ENCODE results near the gene CHD9NB. TPM values are rescaled to one million over a fixed set of nuclear protein-coding genes. Genes with fewer than 3 reads are reported as not detected.
"Not testable (repeated sequence)": the region's sequence is repeated elsewhere in the genome, so short reads cannot be mapped to it uniquely, and the experiment has no call there.

Gene CHD9NB
- total and polyA plus RNA-seq, 2 experiments from 2014 or later: 0.81 to 2.3 TPM

- no peak for DNase-seq (ENCODE audit: low spot score)
- Histone ChIP-seq H2AFZ (peak overlapping the region; percentile 8), H3K79me2 (no peaks in the 10 kb centered on the region), H3K4me2 (peak overlapping the region; percentile 62), H3K36me3 (replicated peaks; ENCODE audit: insufficient read depth, low read depth) (no peaks in the 10 kb centered on the region), H3K27ac (peak overlapping the region; percentile 92), H3K4me1 (ENCODE audit: insufficient read depth) (peaks cover 47% of the 10 kb centered on the region), H3K4me3 (no peak overlapping the region), H3K9me2 (replicated peaks; ENCODE audit: insufficient read depth) (no peaks in the 10 kb centered on the region), H4K20me1 (ENCODE audit: insufficient read depth, poor library complexity, severe bottlenecking) (no peaks in the 10 kb centered on the region), H3K27me3 (no peaks in the 10 kb centered on the region), H3K9me3 (ENCODE audit: low read depth) (no peaks in the 10 kb centered on the region)
- TF ChIP-seq EZH2 (IDR thresholded peaks at IDR 0.05; ENCODE audit: borderline replicate concordance) (no peak), EZH2phosphoT487 (IDR thresholded peaks at IDR 0.05; ENCODE audit: low read depth, severe bottlenecking, unreplicated experiment) (no peak), CTCF (IDR thresholded peaks at IDR 0.05; ENCODE audit: poor library complexity) (no peak)
- WGBS (ENCODE audit: low lambda C conversion rate, missing lambda C conversion rate): 60% methylated on average over 3 of the region's 5 CpGs
Measured at GRCh38 chr16:53042235-53042701, 10.4 kb downstream of the CHD9NB start.

GRCh38 chr16:53041320-53042051, 11.2 kb downstream of the CHD9NB start:
- no peaks in the 10 kb centered on the region for H3K9me3 ChIP-seq (ENCODE audit: low read depth)
- H3K9me2 ChIP-seq (replicated peaks; ENCODE audit: insufficient read depth): no peaks in the 10 kb centered on the region
- H3K4me2 ChIP-seq: peak overlapping the region; percentile 62
- no peaks in the 10 kb centered on the region for H3K27me3 ChIP-seq
- DNase-seq (ENCODE audit: low spot score): peak; percentile 62
- no peaks in the 10 kb centered on the region for H4K20me1 ChIP-seq (ENCODE audit: insufficient read depth, poor library complexity, severe bottlenecking)
- peak overlapping the region; percentile 92 for H3K27ac ChIP-seq
- H3K4me1 ChIP-seq (ENCODE audit: insufficient read depth): peaks cover 47% of the 10 kb centered on the region
- H2AFZ ChIP-seq: peak overlapping the region; percentile 8
- H3K79me2 ChIP-seq: no peaks in the 10 kb centered on the region
- WGBS (ENCODE audit: low lambda C conversion rate, missing lambda C conversion rate): 27% methylated on average over 4 of the region's 4 CpGs
- H3K4me3 ChIP-seq: no peak overlapping the region
- H3K36me3 ChIP-seq (replicated peaks; ENCODE audit: insufficient read depth, low read depth): no peaks in the 10 kb centered on the region
- TF ChIP-seq EZH2 (IDR thresholded peaks at IDR 0.05; ENCODE audit: borderline replicate concordance): no peak
- no peak for TF ChIP-seq EZH2phosphoT487 (IDR thresholded peaks at IDR 0.05; ENCODE audit: low read depth, severe bottlenecking, unreplicated experiment)
- no peak for TF ChIP-seq CTCF (IDR thresholded peaks at IDR 0.05; ENCODE audit: poor library complexity)

GRCh38 chr16:53040788-53041187, 11.9 kb downstream of the CHD9NB start:
- Histone ChIP-seq H4K20me1 (ENCODE audit: insufficient read depth, poor library complexity, severe bottlenecking) (no peaks in the 10 kb centered on the region), H3K9me2 (replicated peaks; ENCODE audit: insufficient read depth) (no peaks in the 10 kb centered on the region), H3K36me3 (replicated peaks; ENCODE audit: insufficient read depth, low read depth) (no peaks in the 10 kb centered on the region), H3K79me2 (no peaks in the 10 kb centered on the region), H3K4me1 (ENCODE audit: insufficient read depth) (peaks cover 45% of the 10 kb centered on the region), H3K4me3 (no peak overlapping the region), H3K9me3 (ENCODE audit: low read depth) (no peaks in the 10 kb centered on the region), H3K4me2 (peak overlapping the region; percentile 62), H2AFZ (no peak overlapping the region), H3K27me3 (no peaks in the 10 kb centered on the region), H3K27ac (peak overlapping the region; percentile 92)
- no peak for DNase-seq (ENCODE audit: low spot score)
- WGBS (ENCODE audit: low lambda C conversion rate, missing lambda C conversion rate): 78% methylated on average over 1 of the region's 1 CpG
- TF ChIP-seq CTCF (IDR thresholded peaks at IDR 0.05; ENCODE audit: poor library complexity) (no peak), EZH2phosphoT487 (IDR thresholded peaks at IDR 0.05; ENCODE audit: low read depth, severe bottlenecking, unreplicated experiment) (no peak), EZH2 (IDR thresholded peaks at IDR 0.05; ENCODE audit: borderline replicate concordance) (no peak)

GRCh38 chr16:53036711-53037110, 16.0 kb downstream of the CHD9NB start:
- H3K4me1 ChIP-seq (ENCODE audit: insufficient read depth): peaks cover 12% of the 10 kb centered on the region
- not testable (repeated sequence) for H2AFZ ChIP-seq; H3K27me3 ChIP-seq; H3K9me3 ChIP-seq (ENCODE audit: low read depth); H3K36me3 ChIP-seq (replicated peaks; ENCODE audit: insufficient read depth, low read depth); H3K27ac ChIP-seq; H4K20me1 ChIP-seq (ENCODE audit: insufficient read depth, poor library complexity, severe bottlenecking); H3K9me2 ChIP-seq (replicated peaks; ENCODE audit: insufficient read depth); H3K4me2 ChIP-seq; H3K79me2 ChIP-seq; H3K4me3 ChIP-seq; DNase-seq (ENCODE audit: low spot score)
- WGBS (ENCODE audit: low lambda C conversion rate, missing lambda C conversion rate): 86% methylated on average over 6 of the region's 6 CpGs
